Astrocyte (in vitro differentiated cells and primary cell): ENCODE measurements around the gene SHB.

Experiments used
- EZH2 ChIP-seq: IDR thresholded peaks from 2 replicates; pipeline ENCODE4 v1.6.1; 2012; ENCODE audit warnings: mild to moderate bottlenecking, low read length, inconsistent platforms; ENCODE audit not compliant: insufficient read depth
- TF ChIP-seq, protein P1 (sequence below): IDR thresholded peaks from 2 replicates; pipeline ENCODE4 v1.5.1; 2011; ENCODE audit warnings: low read depth, mild to moderate bottlenecking, inconsistent platforms, low read length, moderate library complexity; ENCODE audit not compliant: insufficient read depth

DNA sequence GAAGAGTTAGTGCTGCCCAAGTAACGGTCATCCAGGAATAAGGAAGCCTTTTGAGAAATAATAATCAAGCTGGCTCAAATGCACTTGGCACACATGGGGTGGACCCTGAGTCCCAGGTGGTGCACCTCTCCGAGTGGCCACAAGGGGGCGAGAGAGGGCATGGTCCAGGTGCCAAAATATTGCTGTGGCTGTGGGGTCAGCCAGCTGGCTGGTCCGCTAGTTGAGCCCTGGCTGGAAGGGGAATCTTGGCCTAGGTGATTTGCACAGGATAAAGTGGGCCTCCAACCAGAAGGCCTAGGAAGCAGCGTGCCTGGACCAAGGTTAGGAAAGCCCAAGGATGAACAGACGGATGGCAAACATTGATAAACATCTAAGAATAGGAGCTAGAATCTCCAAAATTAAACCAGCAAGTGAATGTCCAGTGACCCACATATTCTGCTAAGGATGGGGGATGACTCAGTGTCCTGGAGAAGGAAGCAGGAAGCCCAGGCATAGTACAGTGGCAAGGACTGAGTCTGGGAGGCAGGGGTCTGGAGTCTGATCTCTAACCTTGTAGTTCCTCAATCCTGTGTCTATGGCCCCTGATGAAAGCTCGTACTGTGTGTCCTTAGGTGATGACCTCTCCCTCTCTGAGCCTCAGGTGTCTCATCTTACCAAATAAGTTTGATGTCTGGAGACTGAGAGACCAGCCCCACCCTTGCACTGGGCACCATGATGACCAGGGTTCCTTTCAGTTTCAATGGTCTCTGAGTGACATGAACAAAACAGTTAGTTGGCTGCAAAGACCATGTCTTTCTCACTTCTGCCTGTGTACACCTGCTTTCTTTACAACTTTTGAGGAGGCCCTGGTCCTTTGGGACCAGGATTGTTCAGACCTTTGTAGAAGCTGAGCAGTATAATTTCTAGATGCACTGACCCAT, 19.2 kb upstream of the SHB start:
- TF ChIP-seq, protein P1, sequence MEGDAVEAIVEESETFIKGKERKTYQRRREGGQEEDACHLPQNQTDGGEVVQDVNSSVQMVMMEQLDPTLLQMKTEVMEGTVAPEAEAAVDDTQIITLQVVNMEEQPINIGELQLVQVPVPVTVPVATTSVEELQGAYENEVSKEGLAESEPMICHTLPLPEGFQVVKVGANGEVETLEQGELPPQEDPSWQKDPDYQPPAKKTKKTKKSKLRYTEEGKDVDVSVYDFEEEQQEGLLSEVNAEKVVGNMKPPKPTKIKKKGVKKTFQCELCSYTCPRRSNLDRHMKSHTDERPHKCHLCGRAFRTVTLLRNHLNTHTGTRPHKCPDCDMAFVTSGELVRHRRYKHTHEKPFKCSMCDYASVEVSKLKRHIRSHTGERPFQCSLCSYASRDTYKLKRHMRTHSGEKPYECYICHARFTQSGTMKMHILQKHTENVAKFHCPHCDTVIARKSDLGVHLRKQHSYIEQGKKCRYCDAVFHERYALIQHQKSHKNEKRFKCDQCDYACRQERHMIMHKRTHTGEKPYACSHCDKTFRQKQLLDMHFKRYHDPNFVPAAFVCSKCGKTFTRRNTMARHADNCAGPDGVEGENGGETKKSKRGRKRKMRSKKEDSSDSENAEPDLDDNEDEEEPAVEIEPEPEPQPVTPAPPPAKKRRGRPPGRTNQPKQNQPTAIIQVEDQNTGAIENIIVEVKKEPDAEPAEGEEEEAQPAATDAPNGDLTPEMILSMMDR = peak; percentile 86
- no peak for TF ChIP-seq EZH2
